GM12878 (cell line): Measurements from ENCODE around the gene SELPLG. TPM values are rescaled to one million over a fixed set of nuclear protein-coding genes. Genes with fewer than 3 reads are reported as not detected.

Source experiments
- ATAC-seq: fragments of 200-7000 bp; cut with Tn5 transposase; 3 replicates; pipeline ENCODE4 v1.9.1; 2020; ENCODE audit warnings: mild to moderate bottlenecking, moderate library complexity
- BruUV-seq: library from RNA; stranded (reverse); fragments of 400-500 nt; replicated peaks from 2 replicates; lab custom pipeline; 2021; lab: Mats Ljungman, UMichigan
- CTCF ChIA-PET: fragments of 300-600 bp; sonication (Branson Sonifier 250); formaldehyde crosslinking; extraction: SDS; loops from one replicate; lab custom pipeline; 2021; ENCODE audit warnings: inconsistent platforms; lab: Yijun Ruan, JAX
- POLR2A ChIA-PET: fragments of 350-600 bp; formaldehyde crosslinking; extraction: SDS; loops from one replicate; lab custom pipeline; 2021; ENCODE audit warnings: inconsistent platforms; lab: Charles Lee
- RAD21 ChIA-PET: fragments of 300-600 bp; sonication (Branson Sonifier 250); formaldehyde crosslinking; loops from one replicate; lab custom pipeline; 2023; ENCODE audit warnings: antibody characterized with exemption; ENCODE audit not compliant: unreplicated experiment; lab: Charles Lee
- SMC1A ChIA-PET: fragments of 300-600 bp; sonication (Branson Sonifier 250); formaldehyde crosslinking; loops from one replicate; lab custom pipeline; 2023; ENCODE audit not compliant: unreplicated experiment, uncharacterized antibody; lab: Charles Lee
- DNase-seq: peaks from one replicate; pipeline ENCODE4 v3.0.0-alpha.2; 2011; ENCODE audit warnings: low read depth, low spot score
- FAIRE-seq: peaks from 3 replicates; lab custom pipeline; 2011; peaks lifted over from hg19 to GRCh38; lab: Jason Lieb, UNC
- H2AFZ ChIP-seq: 2 replicates; pipeline ENCODE4 v1.6.0; 2011; ENCODE audit warnings: low read depth, low read length, control low read depth; ENCODE audit not compliant: control insufficient read depth
- H3K27ac ChIP-seq: 2 replicates; pipeline ENCODE4 v1.5.1; 2011; ENCODE audit warnings: control low read depth; ENCODE audit not compliant: control insufficient read depth, insufficient read depth
- H3K27me3 ChIP-seq, 2 experiments: replicated peaks in 1 of 2; 2 replicates each; pipeline versions ENCODE4 v1.6.0 to v1.6.1; 2011; ENCODE audit warnings: low read length in 1 of 2; ENCODE audit not compliant: control insufficient read depth in 2 of 2, insufficient read depth in 2 of 2
- H3K36me3 ChIP-seq, 2 experiments: 2 replicates each; pipeline ENCODE4 v1.5.1; 2011; ENCODE audit warnings: low read length in 1 of 2; ENCODE audit not compliant: control insufficient read depth in 2 of 2, insufficient read depth in 2 of 2
- H3K4me1 ChIP-seq: 2 replicates; pipeline ENCODE4 v1.6.1; 2011; ENCODE audit warnings: mild to moderate bottlenecking, low read length, moderate library complexity, mixed read lengths; ENCODE audit not compliant: control insufficient read depth, insufficient read depth
- H3K4me2 ChIP-seq: 2 replicates; pipeline ENCODE4 v1.6.0; 2011; ENCODE audit warnings: control low read depth; ENCODE audit not compliant: control insufficient read depth, insufficient read depth
- H3K4me3 ChIP-seq: fragments of 200-600 bp; sonication (generic); 2 replicates; pipeline ENCODE4 v1.5.1; 2016
- H3K79me2 ChIP-seq: 2 replicates; pipeline ENCODE4 v1.6.0; 2011; ENCODE audit warnings: low read length; ENCODE audit not compliant: control insufficient read depth, insufficient read depth
- H3K9ac ChIP-seq: 2 replicates; pipeline ENCODE4 v1.8.0; 2011; ENCODE audit warnings: low read length, control low read depth, mixed read lengths; ENCODE audit not compliant: control insufficient read depth, insufficient read depth
- H3K9me3 ChIP-seq: replicated peaks from 3 replicates; pipeline ENCODE4 v1.5.1; 2011; ENCODE audit warnings: mild to moderate bottlenecking, low read length; ENCODE audit not compliant: control insufficient read depth, insufficient read depth
- H4K20me1 ChIP-seq: 2 replicates; pipeline ENCODE4 v1.6.0; 2011; ENCODE audit not compliant: control insufficient read depth, insufficient read depth
- EP300 ChIP-seq, 2 experiments: fragments of 150-350 bp in 1 of 2; IDR thresholded peaks; 2 replicates each; pipeline ENCODE4 v1.6.1; 2011 to 2012; ENCODE audit warnings: low read depth in 2 of 2, low read length in 2 of 2, borderline replicate concordance in 1 of 2, improper control_type of control experiment in 1 of 2, inconsistent platforms in 1 of 2; ENCODE audit not compliant: control insufficient read depth in 1 of 2
- EZH2 ChIP-seq: IDR thresholded peaks from 2 replicates; pipeline ENCODE4 v1.6.1; 2012; ENCODE audit warnings: low read depth, mild to moderate bottlenecking, control low read depth, inconsistent platforms, low read length, borderline replicate concordance; ENCODE audit not compliant: control insufficient read depth
- GABPA ChIP-seq: IDR thresholded peaks from 2 replicates; pipeline ENCODE4 v1.6.1; 2014; ENCODE audit warnings: antibody characterized with exemption, low read depth, mild to moderate bottlenecking, inconsistent platforms
- JUNB ChIP-seq: IDR thresholded peaks from 2 replicates; pipeline ENCODE4 v1.6.1; 2016; ENCODE audit warnings: antibody characterized with exemption, mild to moderate bottlenecking
- MEF2A ChIP-seq: IDR thresholded peaks from 2 replicates; pipeline ENCODE4 v1.6.1; 2011; ENCODE audit warnings: low read depth, mild to moderate bottlenecking, low read length, moderate library complexity; ENCODE audit not compliant: insufficient read depth
- MYB ChIP-seq: fragments of 150-350 bp; IDR thresholded peaks from 2 replicates; pipeline ENCODE4 v1.6.1; 2014; ENCODE audit warnings: mild to moderate bottlenecking, low read depth, low read length, borderline replicate concordance
- POU2F2 ChIP-seq: IDR thresholded peaks from 3 replicates; pipeline ENCODE4 v1.6.1; 2011; ENCODE audit warnings: low read depth, mild to moderate bottlenecking, low read length, borderline replicate concordance
- SIX5 ChIP-seq: IDR thresholded peaks from 2 replicates; pipeline ENCODE4 v1.6.1; 2011; ENCODE audit warnings: mild to moderate bottlenecking, low read depth, low read length, moderate library complexity; ENCODE audit not compliant: severe bottlenecking
- SKIL ChIP-seq: fragments of 450-650 bp; IDR thresholded peaks from 2 replicates; pipeline ENCODE4 v1.6.1; 2017; ENCODE audit warnings: mild to moderate bottlenecking, low read depth, inconsistent platforms; ENCODE audit not compliant: poor library complexity, severe bottlenecking
- SREBF1 ChIP-seq: IDR thresholded peaks from 2 replicates; pipeline ENCODE4 v1.6.1; 2012; ENCODE audit warnings: mild to moderate bottlenecking, low read length
- SUZ12 ChIP-seq: fragments of 200-600 bp; sonication (generic); IDR thresholded peaks from one replicate; pipeline ENCODE4 v1.6.1; 2018; ENCODE audit warnings: antibody characterized with exemption, mild to moderate bottlenecking; ENCODE audit not compliant: unreplicated experiment
- USF1 ChIP-seq: IDR thresholded peaks from 2 replicates; pipeline ENCODE4 v1.6.1; 2011; ENCODE audit warnings: borderline replicate concordance, low read depth, mild to moderate bottlenecking, moderate library complexity, mixed read lengths, low read length; ENCODE audit not compliant: insufficient read depth; ENCODE audit errors: extremely low read length
- ZBTB4 ChIP-seq: fragments of 450-650 bp; formaldehyde crosslinking; IDR thresholded peaks from 2 replicates; pipeline ENCODE4 v1.4.0; 2022; ENCODE audit warnings: mild to moderate bottlenecking, moderate library complexity
- in situ Hi-C: fragments of 300-500 bp; cut with MboI; formaldehyde crosslinking; loops from 9 replicates; pipeline ENCODE4 v1.14.3; 2018; ENCODE audit warnings: mixed read lengths
- intact Hi-C: fragments of 100-400 bp; cut with micrococcal nuclease; formaldehyde crosslinking; loops from one replicate; pipeline ENCODE4 v1.14.2; 2022; ENCODE audit not compliant: unreplicated experiment
- polyA plus RNA-seq, 11 experiments: library from polyadenylated mRNA; depleted of rRNA in 4 of 11; unstranded in 6 of 11; stranded (reverse) in 5 of 11; fragments of >200 nt; fragmentation: Nextera tagmentation in 4 of 11; fragmentation: Illumina TruSeq in 1 of 11; extraction: Ambion mirVana in 4 of 11; extraction: Trizol in 1 of 11; gene quantifications; 1 replicate in 1 of 11; 2 replicates in 10 of 11; pipeline versions ENCODE4 v1.2.1 to v1.2.3, GENCODE V29; 2011 to 2016; ENCODE audit warnings: inconsistent platforms in 2 of 11, missing spikeins in 2 of 11, low read depth in 1 of 11
- total RNA-seq, 4 experiments: library from RNA; depleted of rRNA in 3 of 4; stranded (reverse); fragments of >200 nt in 3 of 4; fragmentation: Illumina TruSeq in 1 of 4; extraction: Trizol in 1 of 4; gene quantifications; 2 replicates each; pipeline versions ENCODE4 v1.2.1 to v1.2.3, GENCODE V29; 2013 to 2021

The SELPLG gene
- total and polyA plus RNA-seq, 10 of the 15 experiments (the other 5 are each of a cell fraction or from before 2014, with no cell fraction given) = 3.2 to 32.3 (median 23.9) TPM

GRCh38 chr12:108577458-108577857, 56.2 kb downstream of the SELPLG start:
- no peaks in the 10 kb centered on the region; the same call in 2 of the 3 replicates for H3K9me3 ChIP-seq
- BruUV-seq = no TSS peak
- no peaks in the 10 kb centered on the region for H3K27me3 ChIP-seq
- H3K79me2 ChIP-seq = no peaks in the 10 kb centered on the region
- no peak overlapping the region for H3K27ac ChIP-seq
- H3K4me2 ChIP-seq = no peak overlapping the region
- intact Hi-C loops (no loop called here), in situ Hi-C loops (no loop called here)
- TF ChIP-seq SREBF1 (no peak), GABPA (no peak), EZH2 (no peak), USF1 (no peak), SIX5 (no peak), JUNB (no peak), MEF2A (no peak), SKIL (no peak), POU2F2 (no peak), MYB (no peak), SUZ12 (no peak), ZBTB4 (CRISPR knock-in tag) (no peak), EP300 (IDR thresholded peaks at IDR 0.05; ENCODE audit: borderline replicate concordance in 1 of 2, control insufficient read depth in 1 of 2, low read depth in 2 of 2, low read length in 2 of 2) (no peak)
- H3K36me3 ChIP-seq = no peaks in the 10 kb centered on the region
- peaks cover 38% of the 10 kb centered on the region for H3K4me1 ChIP-seq
- no peak overlapping the region for H2AFZ ChIP-seq
- RAD21 ChIA-PET = interaction anchor here (2.1 to 23.0 kb wide), 3 partner anchors 9 to 57 kb away, joined by 9 to 633 read pairs (median 413); partner anchors contain the start of gene SELPLG
- FAIRE-seq (no peak), ATAC-seq (no peak), DNase-seq (no peak)
- H3K4me3 ChIP-seq = no peak overlapping the region
- CTCF ChIA-PET = interaction anchor here (1.0 to 21.5 kb wide), 5 partner anchors 8 to 227 kb away, joined by 3 to 866 read pairs (median 7); no protein-coding TSS in a partner anchor
- SMC1A ChIA-PET = interaction anchor here (1.0 to 26.5 kb wide), 9 partner anchors 8 to 226 kb away, joined by 3 to 718 read pairs (median 8); partner anchors contain the start of gene SELPLG
- no peaks in the 10 kb centered on the region for H4K20me1 ChIP-seq
- POLR2A ChIA-PET = interaction anchor here (0.6 to 14.2 kb wide), 5 partner anchors 10 to 58 kb away, joined by 3 to 199 read pairs (median 4); partner anchors contain the start of genes SART3 and SELPLG
- H3K9ac ChIP-seq = no peak overlapping the region
